ENCODE results near the gene NELFA. TPM values are rescaled to one million over a fixed set of nuclear protein-coding genes. Genes with fewer than 3 reads are reported as not detected.

The NELFA gene
- total RNA-seq, 1 donor from 2014 or later: 39.6 TPM

DNA sequence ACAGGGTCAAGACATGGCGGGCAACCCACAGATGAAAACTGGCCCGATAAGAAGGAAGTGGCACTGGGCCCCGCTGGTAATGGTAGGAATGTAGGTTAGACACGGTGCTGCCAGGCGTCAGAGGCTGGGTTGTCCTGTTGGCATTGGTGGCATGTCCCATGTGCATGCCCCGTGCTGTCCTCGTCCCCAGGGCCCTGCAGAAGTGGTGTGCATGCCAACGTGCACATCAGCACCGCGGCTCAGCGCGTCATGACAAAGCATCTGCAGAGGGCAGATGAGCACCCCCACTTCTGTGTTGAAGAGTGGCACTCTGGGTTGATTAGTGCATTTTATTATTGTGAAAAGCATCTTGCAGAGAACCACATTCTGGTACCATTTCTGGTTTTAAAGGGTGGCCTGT is 35.6 kb downstream of the NELFA start:
- TF ChIP-seq, protein P1, sequence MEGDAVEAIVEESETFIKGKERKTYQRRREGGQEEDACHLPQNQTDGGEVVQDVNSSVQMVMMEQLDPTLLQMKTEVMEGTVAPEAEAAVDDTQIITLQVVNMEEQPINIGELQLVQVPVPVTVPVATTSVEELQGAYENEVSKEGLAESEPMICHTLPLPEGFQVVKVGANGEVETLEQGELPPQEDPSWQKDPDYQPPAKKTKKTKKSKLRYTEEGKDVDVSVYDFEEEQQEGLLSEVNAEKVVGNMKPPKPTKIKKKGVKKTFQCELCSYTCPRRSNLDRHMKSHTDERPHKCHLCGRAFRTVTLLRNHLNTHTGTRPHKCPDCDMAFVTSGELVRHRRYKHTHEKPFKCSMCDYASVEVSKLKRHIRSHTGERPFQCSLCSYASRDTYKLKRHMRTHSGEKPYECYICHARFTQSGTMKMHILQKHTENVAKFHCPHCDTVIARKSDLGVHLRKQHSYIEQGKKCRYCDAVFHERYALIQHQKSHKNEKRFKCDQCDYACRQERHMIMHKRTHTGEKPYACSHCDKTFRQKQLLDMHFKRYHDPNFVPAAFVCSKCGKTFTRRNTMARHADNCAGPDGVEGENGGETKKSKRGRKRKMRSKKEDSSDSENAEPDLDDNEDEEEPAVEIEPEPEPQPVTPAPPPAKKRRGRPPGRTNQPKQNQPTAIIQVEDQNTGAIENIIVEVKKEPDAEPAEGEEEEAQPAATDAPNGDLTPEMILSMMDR (IDR thresholded peaks at IDR 0.05; ENCODE audit: partially characterized antibody, unreplicated experiment): no peak
- Mint-ChIP-seq H3K9me3 (ENCODE audit: unreplicated experiment) (peaks cover 5% of the 10 kb centered on the region), H3K36me3 (ENCODE audit: unreplicated experiment) (no peaks in the 10 kb centered on the region), H3K4me3 (ENCODE audit: unreplicated experiment) (no peak overlapping the region), H3K4me1 (ENCODE audit: low read depth, unreplicated experiment) (peaks cover 4% of the 10 kb centered on the region), H3K27me3 (ENCODE audit: unreplicated experiment) (peaks cover 3% of the 10 kb centered on the region), H3K27ac (ENCODE audit: unreplicated experiment) (no peak overlapping the region)
- no peak for DNase-seq

DNA sequence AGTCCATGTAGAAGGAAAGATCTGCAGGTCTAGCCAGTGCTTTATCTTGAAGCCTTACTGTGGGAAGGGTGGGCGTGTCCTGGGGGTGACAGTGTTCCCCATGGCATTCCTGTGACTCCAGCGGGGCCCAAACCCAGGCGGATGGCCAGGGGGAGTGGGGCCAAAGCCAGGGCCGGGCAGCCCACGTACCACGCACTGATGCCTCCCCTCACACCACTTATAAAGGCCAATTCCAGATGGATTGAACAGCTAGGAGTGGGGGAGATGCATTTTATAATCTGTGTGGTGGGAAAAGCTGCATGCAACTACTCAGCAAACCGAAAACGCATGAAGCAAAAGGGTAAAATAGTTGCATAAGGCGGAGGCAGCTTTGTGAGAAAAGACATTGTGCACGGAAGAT is 36.4 kb downstream of the NELFA start:
- TF ChIP-seq, protein P1 (IDR thresholded peaks at IDR 0.05; ENCODE audit: partially characterized antibody, unreplicated experiment): no peak
- Mint-ChIP-seq H3K27ac (ENCODE audit: unreplicated experiment) (no peak overlapping the region), H3K27me3 (ENCODE audit: unreplicated experiment) (peaks cover 3% of the 10 kb centered on the region), H3K4me3 (ENCODE audit: unreplicated experiment) (no peak overlapping the region), H3K4me1 (ENCODE audit: low read depth, unreplicated experiment) (peaks cover 4% of the 10 kb centered on the region), H3K9me3 (ENCODE audit: unreplicated experiment) (peaks cover 5% of the 10 kb centered on the region), H3K36me3 (ENCODE audit: unreplicated experiment) (no peaks in the 10 kb centered on the region)
- DNase-seq: no peak

DNA sequence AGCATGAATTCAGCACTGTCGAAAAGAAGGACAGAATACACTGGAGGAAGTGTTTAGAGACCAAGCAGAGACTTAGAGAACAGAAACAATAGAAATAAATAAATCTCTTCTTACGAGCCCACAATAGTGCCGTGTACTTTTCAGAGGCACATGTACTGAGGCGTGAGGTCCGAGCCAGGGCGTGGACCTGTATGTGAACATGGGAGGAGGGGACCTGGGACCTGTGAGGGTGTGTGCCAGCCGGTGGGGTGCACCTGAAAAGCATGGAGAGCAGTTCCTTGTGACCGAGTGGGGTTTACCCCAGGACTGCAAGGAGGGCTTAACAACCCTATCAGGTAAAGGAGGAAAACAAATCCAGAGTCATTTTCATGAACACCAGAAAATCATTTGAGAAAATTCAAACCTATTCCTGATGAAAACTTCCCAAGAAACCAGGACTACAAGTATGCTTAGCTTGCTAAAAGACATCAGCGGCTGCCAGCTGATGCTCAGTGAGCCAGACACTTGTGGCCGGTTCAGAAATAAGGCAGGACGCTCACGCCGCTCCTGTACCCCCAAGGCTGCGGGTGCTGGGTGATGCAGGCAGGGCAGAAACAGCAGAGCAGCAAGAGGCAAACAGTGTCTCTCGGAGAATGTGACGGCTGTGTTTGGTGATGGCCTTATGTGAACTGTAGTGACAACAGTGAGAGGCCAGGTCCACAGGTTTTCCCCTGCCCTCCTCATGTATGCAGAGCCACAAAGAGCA is 37.1 kb downstream of the NELFA start:
- DNase-seq: no peak
- H3K9me3 Mint-ChIP-seq (ENCODE audit: unreplicated experiment): peaks cover 5% of the 10 kb centered on the region
- TF ChIP-seq, protein P1 (IDR thresholded peaks at IDR 0.05; ENCODE audit: partially characterized antibody, unreplicated experiment): no peak
- H3K36me3 Mint-ChIP-seq (ENCODE audit: unreplicated experiment): no peaks in the 10 kb centered on the region
- peaks cover 3% of the 10 kb centered on the region for H3K27me3 Mint-ChIP-seq (ENCODE audit: unreplicated experiment)
- peaks cover 4% of the 10 kb centered on the region for H3K4me1 Mint-ChIP-seq (ENCODE audit: low read depth, unreplicated experiment)
- no peak overlapping the region for H3K4me3 Mint-ChIP-seq (ENCODE audit: unreplicated experiment)
- H3K27ac Mint-ChIP-seq (ENCODE audit: unreplicated experiment): peak overlapping the region; percentile 56

DNA sequence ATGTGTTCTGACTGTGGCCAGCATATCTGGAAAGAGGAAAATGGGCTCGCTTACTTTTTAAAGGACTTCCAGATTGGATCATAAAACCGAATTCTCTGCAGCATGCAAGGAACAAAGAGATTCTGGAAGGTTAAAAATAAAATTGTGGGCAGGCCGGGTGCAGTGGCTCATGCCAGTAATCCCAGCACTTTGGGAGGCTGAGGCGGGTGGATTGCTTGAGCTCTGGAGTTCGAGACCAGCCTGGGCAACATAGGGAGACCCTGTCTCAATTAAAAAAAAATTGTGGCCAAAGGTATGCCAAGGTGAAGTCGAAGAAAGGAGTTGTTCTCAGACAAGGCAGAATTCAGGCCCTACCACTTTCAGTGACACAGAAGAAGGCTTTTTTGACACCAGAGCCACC is 37.8 kb downstream of the NELFA start:
- Mint-ChIP-seq H3K27ac (ENCODE audit: unreplicated experiment) (no peak overlapping the region), H3K4me3 (ENCODE audit: unreplicated experiment) (no peak overlapping the region), H3K36me3 (ENCODE audit: unreplicated experiment) (no peaks in the 10 kb centered on the region), H3K9me3 (ENCODE audit: unreplicated experiment) (peaks cover 5% of the 10 kb centered on the region), H3K4me1 (ENCODE audit: low read depth, unreplicated experiment) (peaks cover 4% of the 10 kb centered on the region), H3K27me3 (ENCODE audit: unreplicated experiment) (peaks cover 3% of the 10 kb centered on the region)
- TF ChIP-seq, protein P1 (IDR thresholded peaks at IDR 0.05; ENCODE audit: partially characterized antibody, unreplicated experiment): no peak
- no peak for DNase-seq

DNA sequence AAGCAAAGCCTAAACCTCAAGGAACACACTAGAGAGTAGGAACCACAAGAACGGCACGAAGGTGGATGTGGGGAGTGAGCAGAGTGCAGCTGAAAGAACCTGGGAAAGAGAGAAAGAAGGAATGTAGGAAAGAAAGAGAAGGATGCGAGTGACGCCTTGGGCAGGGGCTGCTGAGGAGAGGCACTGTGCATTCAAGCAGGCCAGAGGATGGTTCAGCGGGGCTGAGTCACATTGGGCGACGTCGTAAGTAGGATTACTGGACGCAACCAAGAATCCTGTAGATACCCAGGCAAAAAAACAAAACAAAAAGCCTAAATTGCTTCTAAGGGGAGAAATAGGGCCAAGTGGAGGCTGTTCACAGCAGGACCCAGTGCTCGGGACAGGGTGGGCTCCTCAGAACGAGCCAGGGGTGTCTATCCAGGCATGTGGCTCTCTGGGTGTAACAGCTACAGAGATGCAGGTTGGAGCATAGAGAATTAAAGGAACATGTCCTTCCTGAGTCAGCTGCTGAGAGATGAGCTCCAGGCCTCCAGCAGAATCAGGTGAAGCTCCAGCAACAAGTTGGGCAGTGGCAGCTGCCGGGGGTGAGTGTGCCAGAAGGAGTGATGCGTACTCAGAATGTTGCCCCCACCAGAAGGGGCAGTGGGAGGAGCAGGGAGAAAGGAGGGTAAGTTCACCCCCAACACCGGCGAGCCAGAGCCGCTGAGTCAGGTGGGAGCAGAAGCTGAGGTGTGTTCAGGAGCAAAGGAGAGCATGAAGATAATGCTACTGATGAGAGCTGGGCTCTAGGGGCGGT is 38.6 kb downstream of the NELFA start:
- H3K4me1 Mint-ChIP-seq (ENCODE audit: low read depth, unreplicated experiment): peaks cover 4% of the 10 kb centered on the region
- TF ChIP-seq, protein P1 (IDR thresholded peaks at IDR 0.05; ENCODE audit: partially characterized antibody, unreplicated experiment): no peak
- DNase-seq: no peak
- no peak overlapping the region for H3K4me3 Mint-ChIP-seq (ENCODE audit: unreplicated experiment)
- H3K27ac Mint-ChIP-seq (ENCODE audit: unreplicated experiment): peak overlapping the region; percentile 16
- H3K27me3 Mint-ChIP-seq (ENCODE audit: unreplicated experiment): peaks cover 3% of the 10 kb centered on the region
- peaks cover 3% of the 10 kb centered on the region for H3K36me3 Mint-ChIP-seq (ENCODE audit: unreplicated experiment)
- H3K9me3 Mint-ChIP-seq (ENCODE audit: unreplicated experiment): peaks cover 7% of the 10 kb centered on the region

Measured in glutamatergic neuron (in vitro differentiated cells).